IPS-NIHi7 (cell line): ENCODE measurements around the gene DLG2.
"Not testable (repeated sequence)": the region's sequence is repeated elsewhere in the genome, so short reads cannot be mapped to it uniquely, and the experiment has no call there.

Source experiments
- DNase-seq: peaks from one replicate; pipeline ENCODE4 v3.0.0; 2012; ENCODE audit warnings: mixed read lengths; ENCODE audit errors: extremely low spot score

The DLG2 gene

DNA sequence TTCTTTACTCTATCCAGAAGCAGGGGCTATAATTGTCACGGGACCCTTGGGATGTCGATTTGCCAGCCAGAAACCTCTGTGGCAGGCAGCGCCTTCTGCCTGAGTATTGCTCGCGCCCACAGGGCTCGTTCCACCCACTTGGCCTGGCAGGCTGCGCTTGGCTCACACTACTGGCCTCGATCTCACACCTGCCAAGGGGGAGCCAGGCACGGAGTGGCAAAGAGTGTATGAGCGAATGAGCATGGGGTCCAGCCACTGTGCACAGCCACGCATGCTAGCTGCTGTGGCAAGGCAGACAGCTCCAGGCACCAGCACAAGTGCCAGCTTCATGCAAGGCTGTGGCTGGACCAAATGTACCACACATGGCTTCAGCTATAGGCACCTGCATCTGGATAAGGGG lies 599.8 kb downstream of the DLG2 start:
- DNase-seq = no peak

DNA sequence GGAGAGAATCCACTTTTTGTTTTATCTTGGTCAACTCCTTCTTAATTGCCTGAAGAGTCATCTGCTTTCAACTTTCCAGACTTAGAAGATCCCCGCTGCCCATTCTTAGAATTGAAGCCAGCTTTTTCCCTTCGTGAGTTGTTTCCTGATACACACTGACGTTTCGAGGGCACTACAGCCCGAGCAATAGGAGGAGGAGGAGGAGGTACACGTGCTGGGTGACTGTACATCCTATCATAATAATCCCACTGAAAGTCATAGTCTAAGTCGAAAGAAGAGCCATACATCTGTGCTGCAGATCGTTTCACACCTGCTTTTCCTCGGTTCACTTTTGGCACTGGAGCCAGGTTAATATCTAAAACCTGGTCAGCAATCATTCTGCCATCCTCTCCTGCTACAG lies 606.1 kb downstream of the DLG2 start:
- no peak for DNase-seq

GRCh38 chr11:84993386-84993785 lies 633.8 kb downstream of the DLG2 start:
- peak; percentile 58 for DNase-seq

GRCh38 chr11:84990141-84990540 lies 637.0 kb downstream of the DLG2 start:
- DNase-seq = no peak

DNA sequence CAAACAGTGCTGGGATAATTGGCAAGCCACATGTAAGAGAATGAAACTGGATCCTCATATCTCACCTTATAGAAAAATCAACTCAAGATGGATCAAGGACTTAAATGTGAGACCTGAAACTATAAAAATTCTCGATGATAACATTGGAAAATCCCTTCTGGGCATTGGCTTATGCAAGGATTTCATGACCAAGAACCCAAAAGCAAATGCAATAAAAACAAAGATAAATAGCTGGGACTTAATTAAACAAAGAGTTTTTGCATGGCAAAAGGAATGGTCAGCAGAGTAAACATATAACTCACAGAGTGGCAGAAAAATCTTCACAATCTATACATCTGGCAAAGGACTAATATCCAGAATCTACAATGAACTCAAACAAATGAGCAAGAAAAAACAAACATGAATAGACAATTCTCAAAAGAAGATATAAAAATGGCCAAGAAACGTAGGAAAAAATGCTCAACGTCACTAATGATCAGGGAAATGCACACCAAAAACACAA lies 639.4 kb downstream of the DLG2 start:
- not testable (repeated sequence) for DNase-seq

DNA sequence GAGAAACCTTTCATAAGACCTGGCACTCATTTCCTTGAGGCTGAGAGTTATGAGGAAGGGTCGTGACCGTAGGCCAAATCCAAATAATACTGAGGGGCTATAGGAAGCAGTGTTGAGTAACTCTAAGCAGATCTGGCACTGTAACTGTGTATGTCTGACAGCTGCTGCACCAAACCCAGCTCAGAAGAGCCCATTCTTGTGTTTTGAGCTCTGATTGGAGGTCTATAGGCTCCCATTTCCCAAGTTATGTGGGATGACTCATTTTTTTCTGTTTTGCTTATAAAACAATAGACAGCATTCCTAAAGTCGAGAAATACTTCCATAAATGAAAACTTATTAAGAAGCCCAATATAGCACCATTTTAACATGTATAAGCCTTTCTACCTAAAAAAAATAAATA lies 645.8 kb downstream of the DLG2 start:
- no peak for DNase-seq

- peak; percentile 13 for DNase-seq
Observed at GRCh38 chr11:84969103-84969502, 658.0 kb downstream of the DLG2 start.

- peak; percentile 12 for DNase-seq
Observed at GRCh38 chr11:84965484-84965883, 661.7 kb downstream of the DLG2 start.

DNA sequence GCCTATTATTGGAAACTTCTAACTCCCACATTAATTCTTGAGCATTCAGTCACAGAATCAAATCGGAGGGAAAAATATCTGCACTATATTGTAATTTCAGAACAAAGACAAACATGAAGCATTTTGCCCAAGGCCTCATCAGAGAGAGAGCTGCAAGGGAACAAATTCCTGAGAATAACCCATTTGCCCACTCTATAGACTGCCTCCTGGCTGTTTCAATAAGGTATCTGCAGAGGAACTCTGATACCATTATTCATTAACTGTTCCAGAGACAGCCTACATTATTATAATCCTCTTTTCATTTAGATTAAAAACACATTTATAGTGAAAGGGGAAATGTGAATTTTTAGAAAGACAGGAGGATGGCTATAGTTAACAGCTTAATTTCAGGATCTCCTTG lies 663.9 kb downstream of the DLG2 start:
- no peak for DNase-seq

DNA sequence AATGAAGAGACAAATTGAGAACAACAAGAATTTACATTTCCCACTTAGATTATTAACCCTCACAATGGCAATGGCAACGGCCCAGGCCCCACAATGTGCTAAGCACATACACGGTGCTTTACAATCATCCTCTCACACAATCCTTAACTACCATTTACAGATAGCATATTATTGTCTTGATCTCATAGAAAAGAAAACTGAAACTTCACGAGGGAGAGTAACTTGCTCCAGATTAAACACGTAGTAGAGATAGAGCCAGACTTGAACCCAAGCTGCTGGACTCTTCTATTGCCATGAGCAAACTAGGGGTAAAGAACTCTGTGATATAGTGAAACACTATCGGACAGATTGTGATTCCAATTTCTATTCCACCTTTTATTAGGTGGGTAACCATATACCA lies 665.1 kb downstream of the DLG2 start:
- no peak for DNase-seq

DNA sequence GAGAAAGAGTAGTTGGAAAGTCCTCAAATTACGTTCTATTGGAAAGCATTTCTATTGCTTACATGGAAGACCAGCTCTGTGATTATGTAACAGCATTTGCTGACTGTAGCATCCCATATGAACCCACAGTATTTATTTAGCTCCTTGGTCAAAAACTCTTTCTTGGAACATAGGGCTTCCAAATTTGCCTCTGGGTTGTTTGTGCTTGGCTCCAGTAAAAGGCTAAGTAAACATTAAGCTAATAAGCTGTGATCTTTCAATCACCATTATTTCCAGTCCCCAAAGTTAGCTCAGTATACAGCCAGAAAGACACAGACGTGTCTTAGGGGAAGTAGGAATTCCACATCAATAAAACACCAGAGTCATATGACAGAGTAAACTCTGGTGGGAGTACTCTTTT lies 668.8 kb downstream of the DLG2 start:
- no peak for DNase-seq

DNA sequence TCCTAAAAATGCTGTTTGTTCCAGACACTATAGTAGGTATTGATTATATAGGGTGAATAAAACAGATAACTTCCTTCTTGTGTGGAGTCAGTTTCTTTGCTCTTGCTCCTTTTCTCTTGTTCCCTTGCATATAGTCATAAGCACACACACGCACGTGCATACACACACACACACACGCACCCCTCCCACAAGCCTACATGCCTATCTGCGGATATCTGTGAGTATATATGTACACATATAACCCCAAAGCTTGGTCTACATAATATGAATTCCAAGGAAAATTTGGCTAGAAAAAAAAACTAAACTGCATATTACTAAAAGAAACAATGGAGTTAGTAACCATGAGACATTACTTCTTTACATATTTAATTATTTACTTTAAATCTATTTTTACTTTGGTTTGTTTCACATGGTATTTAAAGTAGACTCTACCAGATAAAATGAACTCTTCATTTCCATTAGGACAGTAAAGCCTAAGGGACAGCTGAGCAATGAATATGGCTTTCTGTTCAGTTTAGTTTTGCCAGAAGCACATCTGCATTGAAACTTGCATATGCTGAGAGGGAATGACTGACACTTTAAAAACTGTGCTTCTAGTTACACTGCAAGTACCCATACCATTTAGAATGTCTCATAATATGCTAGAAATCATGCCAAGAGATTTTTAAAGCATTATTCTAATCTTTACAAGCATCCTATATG lies 676.4 kb downstream of the DLG2 start:
- DNase-seq = no peak

DNA sequence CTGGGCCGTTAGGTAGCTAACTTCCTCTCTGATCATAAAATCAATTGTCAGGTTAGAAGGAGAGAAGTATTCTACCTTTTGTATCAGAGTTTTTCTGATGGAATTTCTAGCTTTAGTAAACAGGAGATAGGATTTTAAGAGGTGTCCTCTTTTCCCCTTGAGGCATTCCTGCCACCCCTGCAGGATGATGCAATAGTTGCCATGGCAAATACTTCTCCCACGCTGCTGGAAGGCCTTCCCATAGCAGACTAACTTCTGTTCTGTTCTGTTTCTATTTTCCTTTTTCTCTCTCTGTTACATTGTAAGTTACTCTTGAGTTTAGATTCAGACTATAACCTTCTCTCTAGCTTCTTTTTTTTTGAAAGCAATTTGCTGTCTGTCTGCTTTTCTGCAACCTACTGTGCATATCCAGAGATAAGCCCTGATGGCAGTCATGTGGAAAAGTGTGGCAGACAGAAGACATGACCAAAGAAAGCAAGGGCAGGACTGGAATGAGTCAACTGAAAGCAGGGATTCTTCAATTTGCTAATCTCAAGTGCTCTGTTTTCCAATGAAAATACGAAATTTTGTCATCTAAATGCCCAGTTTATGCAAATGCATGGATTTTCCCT lies 679.1 kb downstream of the DLG2 start:
- peak; percentile 23 for DNase-seq

GRCh38 chr11:84947070-84947469 lies 680.1 kb downstream of the DLG2 start:
- no peak for DNase-seq

DNA sequence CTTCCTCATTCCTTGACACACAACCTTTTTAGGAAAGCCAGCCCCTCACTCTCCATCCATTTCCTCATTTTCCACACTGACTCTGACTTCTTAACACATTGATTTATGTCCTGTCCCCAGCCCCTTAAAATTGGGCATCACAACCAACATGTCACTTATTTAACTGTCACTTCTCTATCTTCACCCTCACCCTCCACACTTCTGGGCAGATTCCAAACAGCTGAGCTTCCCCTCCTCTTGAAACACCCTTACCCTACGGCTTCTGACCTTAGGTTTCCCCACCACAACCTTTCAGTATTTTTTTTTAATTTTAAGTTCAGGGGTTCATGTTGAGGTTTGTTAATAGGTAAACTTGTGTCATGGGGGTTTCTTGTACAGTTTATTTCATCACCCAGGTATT lies 696.3 kb downstream of the DLG2 start:
- no peak for DNase-seq

DNA sequence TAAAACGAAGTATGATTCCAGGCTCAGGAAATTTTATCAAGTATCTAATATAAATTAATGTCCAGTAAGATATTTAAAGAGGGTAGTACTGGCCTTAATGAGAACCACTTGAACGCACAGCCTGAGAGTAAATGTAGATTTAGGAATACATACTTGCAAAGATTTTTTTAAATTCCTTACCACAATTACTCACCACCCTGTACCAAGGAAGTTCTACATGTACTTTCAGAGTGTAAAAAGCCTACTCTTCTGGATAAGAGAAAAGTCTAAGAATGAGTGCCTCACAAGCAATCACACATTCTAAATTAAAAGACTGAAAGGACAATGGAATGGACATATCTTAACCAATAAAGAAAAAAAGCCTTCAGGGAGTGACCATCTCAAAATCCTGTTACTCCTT lies 697.4 kb downstream of the DLG2 start:
- DNase-seq = no peak

DNA sequence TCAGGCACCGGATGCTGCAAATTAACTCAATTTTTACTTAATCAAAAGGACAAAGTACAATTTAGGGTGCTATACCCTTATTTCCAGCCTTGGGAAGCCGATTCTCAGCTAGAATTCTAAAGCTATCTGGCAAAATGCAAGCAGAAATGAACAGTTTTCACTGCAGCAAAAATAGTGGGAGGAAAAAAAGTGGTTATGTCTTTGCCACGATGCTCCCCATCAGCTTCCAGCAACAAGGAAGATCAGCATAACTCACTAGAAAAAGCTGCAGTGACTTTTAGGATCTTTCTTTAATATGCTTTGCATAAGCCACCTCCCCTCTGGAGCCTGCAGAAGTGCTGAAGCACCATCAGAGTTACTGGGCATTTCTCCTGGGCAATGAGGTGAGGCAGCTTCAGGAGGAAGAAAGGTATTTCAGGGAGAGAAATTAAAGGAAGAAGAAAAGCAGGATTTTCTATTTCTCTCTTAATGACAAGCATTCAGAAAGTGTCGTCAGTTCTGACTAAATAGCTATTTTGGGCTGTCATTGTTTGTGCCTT lies 702.9 kb downstream of the DLG2 start:
- peak; percentile 12 for DNase-seq

DNA sequence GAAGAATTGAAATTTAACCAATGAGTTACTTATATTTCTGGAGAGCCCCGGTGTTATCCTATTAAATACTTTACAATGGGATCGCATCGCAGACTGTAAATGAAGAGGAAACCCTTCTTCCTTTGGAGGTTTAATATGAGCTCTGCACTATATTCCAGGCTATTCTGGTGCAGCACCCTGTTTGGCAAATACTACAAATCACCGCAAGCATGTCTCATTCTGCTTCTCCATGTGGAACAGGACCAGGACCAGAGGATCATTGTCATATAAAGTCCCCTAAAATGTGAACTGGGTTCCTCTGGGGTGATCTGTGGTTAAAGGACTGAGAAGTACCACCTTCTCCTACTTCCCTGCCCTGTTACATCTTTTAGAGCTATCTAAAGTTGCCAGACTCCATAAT lies 703.7 kb downstream of the DLG2 start:
- DNase-seq = no peak

- DNase-seq = no peak
Observed at GRCh38 chr11:84922836-84923235, 704.3 kb downstream of the DLG2 start.

DNA sequence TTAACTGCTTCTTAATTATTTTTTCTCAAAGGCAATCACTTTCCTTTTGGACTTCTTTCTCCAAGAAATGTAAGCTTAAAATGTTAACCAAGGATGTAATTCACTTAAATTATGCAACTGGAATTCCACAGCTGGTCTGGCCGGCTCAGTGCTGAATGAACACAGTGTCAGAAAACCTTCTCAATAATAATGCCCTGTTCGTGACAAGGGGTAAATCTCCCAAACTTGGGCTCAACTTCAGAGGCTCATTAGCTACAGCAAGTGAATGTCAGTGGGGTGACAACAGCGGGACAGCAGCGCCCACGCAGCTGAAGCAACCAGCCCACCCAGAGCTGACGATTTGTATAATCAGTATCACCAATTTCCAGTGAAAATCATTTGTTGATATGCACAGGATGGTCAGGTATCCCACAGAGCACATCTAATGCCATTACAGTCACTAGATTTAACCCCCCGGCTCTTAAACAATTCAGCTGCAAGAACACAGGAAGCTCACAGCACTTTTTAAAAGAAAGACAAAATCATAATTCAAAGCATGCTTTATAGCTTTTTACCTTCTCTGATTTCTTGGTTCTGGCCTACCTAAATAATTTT lies 704.8 kb downstream of the DLG2 start:
- peak; percentile 10 for DNase-seq

- peak; percentile 14 for DNase-seq
Observed at GRCh38 chr11:84914511-84914910, 712.6 kb downstream of the DLG2 start.

DNA sequence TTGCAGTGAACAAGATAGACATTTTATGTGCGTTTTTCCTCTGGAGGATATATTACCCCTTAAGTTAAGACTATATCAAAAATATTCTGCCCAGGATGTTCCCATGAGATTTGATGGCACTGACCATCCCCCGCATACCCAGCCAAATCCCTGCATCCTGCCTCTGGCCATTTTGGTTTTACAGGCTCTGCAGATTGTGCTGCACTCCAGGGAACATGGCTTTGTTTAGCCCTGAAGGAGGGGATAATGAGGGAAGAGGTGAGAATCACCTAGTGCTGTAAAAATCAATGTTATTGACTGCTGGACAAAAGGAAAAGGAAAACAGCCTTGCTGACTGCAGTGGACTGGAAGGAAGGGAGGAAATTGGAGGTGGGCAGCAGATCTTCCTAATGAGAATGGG lies 717.4 kb downstream of the DLG2 start:
- peak; percentile 20 for DNase-seq

GRCh38 chr11:84906995-84907394 lies 720.1 kb downstream of the DLG2 start:
- no peak for DNase-seq
